ENCODE results near the gene ZNF217.

DNA sequence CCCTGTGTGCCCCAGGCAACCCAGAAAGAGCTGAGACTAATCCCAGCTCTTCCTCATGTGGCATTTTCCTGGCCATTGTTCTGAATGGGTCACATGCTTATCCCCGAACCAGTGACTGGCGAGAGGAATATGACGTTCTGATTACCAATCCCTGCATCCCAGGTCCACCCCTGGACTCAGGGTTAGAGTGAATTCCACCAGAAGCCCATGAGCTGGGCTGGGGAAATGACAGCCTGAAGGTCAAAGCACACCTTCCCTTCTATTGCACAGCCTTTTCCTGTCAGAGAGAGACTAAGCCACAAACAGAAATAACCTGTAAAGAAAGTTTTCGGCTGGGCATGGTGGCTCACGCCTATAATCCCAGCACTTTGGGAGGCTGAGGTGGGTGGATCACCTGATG lies 70.9 kb downstream of the ZNF217 start:
- TF ChIP-seq EZH2 (IDR thresholded peaks at IDR 0.05; ENCODE audit: borderline replicate concordance, control insufficient read depth, low read depth, low read length): no peak
- no peak for TF ChIP-seq NR2C1 (IDR thresholded peaks at IDR 0.05)
- TF ChIP-seq, protein P1, sequence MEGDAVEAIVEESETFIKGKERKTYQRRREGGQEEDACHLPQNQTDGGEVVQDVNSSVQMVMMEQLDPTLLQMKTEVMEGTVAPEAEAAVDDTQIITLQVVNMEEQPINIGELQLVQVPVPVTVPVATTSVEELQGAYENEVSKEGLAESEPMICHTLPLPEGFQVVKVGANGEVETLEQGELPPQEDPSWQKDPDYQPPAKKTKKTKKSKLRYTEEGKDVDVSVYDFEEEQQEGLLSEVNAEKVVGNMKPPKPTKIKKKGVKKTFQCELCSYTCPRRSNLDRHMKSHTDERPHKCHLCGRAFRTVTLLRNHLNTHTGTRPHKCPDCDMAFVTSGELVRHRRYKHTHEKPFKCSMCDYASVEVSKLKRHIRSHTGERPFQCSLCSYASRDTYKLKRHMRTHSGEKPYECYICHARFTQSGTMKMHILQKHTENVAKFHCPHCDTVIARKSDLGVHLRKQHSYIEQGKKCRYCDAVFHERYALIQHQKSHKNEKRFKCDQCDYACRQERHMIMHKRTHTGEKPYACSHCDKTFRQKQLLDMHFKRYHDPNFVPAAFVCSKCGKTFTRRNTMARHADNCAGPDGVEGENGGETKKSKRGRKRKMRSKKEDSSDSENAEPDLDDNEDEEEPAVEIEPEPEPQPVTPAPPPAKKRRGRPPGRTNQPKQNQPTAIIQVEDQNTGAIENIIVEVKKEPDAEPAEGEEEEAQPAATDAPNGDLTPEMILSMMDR (IDR thresholded peaks at IDR 0.05 in 2 of 3, conservative IDR thresholded peaks at IDR 0.05 in 1 of 3; ENCODE audit: control insufficient read depth in 2 of 3, extremely low read depth in 1 of 3, insufficient read depth in 1 of 3, low read depth in 3 of 3, low read length in 3 of 3): no peak
- TF ChIP-seq, protein P2, sequence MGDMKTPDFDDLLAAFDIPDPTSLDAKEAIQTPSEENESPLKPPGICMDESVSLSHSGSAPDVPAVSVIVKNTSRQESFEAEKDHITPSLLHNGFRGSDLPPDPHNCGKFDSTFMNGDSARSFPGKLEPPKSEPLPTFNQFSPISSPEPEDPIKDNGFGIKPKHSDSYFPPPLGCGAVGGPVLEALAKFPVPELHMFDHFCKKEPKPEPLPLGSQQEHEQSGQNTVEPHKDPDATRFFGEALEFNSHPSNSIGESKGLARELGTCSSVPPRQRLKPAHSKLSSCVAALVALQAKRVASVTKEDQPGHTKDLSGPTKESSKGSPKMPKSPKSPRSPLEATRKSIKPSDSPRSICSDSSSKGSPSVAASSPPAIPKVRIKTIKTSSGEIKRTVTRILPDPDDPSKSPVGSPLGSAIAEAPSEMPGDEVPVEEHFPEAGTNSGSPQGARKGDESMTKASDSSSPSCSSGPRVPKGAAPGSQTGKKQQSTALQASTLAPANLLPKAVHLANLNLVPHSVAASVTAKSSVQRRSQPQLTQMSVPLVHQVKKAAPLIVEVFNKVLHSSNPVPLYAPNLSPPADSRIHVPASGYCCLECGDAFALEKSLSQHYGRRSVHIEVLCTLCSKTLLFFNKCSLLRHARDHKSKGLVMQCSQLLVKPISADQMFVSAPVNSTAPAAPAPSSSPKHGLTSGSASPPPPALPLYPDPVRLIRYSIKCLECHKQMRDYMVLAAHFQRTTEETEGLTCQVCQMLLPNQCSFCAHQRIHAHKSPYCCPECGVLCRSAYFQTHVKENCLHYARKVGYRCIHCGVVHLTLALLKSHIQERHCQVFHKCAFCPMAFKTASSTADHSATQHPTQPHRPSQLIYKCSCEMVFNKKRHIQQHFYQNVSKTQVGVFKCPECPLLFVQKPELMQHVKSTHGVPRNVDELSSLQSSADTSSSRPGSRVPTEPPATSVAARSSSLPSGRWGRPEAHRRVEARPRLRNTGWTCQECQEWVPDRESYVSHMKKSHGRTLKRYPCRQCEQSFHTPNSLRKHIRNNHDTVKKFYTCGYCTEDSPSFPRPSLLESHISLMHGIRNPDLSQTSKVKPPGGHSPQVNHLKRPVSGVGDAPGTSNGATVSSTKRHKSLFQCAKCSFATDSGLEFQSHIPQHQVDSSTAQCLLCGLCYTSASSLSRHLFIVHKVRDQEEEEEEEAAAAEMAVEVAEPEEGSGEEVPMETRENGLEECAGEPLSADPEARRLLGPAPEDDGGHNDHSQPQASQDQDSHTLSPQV (IDR thresholded peaks at IDR 0.05): no peak
- no peak for TF ChIP-seq HCFC1 (IDR thresholded peaks at IDR 0.05; ENCODE audit: low read length)
- TF ChIP-seq EP300 (IDR thresholded peaks at IDR 0.05; ENCODE audit: borderline replicate concordance in 1 of 2, control insufficient read depth in 1 of 2, low read depth in 2 of 2, low read length in 2 of 2): no peak
- TF ChIP-seq, protein P3, sequence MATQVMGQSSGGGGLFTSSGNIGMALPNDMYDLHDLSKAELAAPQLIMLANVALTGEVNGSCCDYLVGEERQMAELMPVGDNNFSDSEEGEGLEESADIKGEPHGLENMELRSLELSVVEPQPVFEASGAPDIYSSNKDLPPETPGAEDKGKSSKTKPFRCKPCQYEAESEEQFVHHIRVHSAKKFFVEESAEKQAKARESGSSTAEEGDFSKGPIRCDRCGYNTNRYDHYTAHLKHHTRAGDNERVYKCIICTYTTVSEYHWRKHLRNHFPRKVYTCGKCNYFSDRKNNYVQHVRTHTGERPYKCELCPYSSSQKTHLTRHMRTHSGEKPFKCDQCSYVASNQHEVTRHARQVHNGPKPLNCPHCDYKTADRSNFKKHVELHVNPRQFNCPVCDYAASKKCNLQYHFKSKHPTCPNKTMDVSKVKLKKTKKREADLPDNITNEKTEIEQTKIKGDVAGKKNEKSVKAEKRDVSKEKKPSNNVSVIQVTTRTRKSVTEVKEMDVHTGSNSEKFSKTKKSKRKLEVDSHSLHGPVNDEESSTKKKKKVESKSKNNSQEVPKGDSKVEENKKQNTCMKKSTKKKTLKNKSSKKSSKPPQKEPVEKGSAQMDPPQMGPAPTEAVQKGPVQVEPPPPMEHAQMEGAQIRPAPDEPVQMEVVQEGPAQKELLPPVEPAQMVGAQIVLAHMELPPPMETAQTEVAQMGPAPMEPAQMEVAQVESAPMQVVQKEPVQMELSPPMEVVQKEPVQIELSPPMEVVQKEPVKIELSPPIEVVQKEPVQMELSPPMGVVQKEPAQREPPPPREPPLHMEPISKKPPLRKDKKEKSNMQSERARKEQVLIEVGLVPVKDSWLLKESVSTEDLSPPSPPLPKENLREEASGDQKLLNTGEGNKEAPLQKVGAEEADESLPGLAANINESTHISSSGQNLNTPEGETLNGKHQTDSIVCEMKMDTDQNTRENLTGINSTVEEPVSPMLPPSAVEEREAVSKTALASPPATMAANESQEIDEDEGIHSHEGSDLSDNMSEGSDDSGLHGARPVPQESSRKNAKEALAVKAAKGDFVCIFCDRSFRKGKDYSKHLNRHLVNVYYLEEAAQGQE (IDR thresholded peaks at IDR 0.05; ENCODE audit: low read depth, low read length): no peak
- TF ChIP-seq TAF1 (IDR thresholded peaks at IDR 0.05; ENCODE audit: borderline replicate concordance, low read depth, low read length): no peak
- no peak for TF ChIP-seq SPI1 (IDR thresholded peaks at IDR 0.05; ENCODE audit: borderline replicate concordance, insufficient read depth, low read depth, low read length)

All from GM12878 (cell line).